IPS-18a (cell line): ENCODE data around the gene PHF19.
A peak's percentile ranks its signal among the peaks of the same experiment; 100 is the strongest.

ENCODE experiments used
- H3K27ac ChIP-seq: one replicate; pipeline ENCODE4 v1.5.1; 2013; ENCODE audit warnings: low read length
- H3K27me3 ChIP-seq: one replicate; pipeline ENCODE4 v1.6.1; 2013; ENCODE audit warnings: mild to moderate bottlenecking, low read length; ENCODE audit not compliant: control insufficient read depth, insufficient read depth
- H3K36me3 ChIP-seq: one replicate; pipeline ENCODE4 v1.6.1; 2013; ENCODE audit warnings: low read depth, low read length; ENCODE audit not compliant: control insufficient read depth
- H3K4me1 ChIP-seq: one replicate; pipeline ENCODE4 v1.6.1; 2013; ENCODE audit warnings: low read depth, low read length; ENCODE audit not compliant: control insufficient read depth
- H3K4me3 ChIP-seq: one replicate; pipeline ENCODE4 v1.5.1; 2013; ENCODE audit warnings: low read length
- H3K9ac ChIP-seq: one replicate; pipeline ENCODE4 v1.6.1; 2013; ENCODE audit warnings: mild to moderate bottlenecking, low read length, moderate library complexity
- H3K9me3 ChIP-seq: one replicate; pipeline ENCODE4 v1.6.1; 2013; ENCODE audit warnings: low read depth, low read length; ENCODE audit not compliant: control insufficient read depth

PHF19 gene

GRCh38 chr9:120874226-120875194 is 2.5 kb downstream of the PHF19 start:
- Histone ChIP-seq H3K4me1 (peaks cover 45% of the 10 kb centered on the region), H3K9ac (no peak overlapping the region)

DNA sequence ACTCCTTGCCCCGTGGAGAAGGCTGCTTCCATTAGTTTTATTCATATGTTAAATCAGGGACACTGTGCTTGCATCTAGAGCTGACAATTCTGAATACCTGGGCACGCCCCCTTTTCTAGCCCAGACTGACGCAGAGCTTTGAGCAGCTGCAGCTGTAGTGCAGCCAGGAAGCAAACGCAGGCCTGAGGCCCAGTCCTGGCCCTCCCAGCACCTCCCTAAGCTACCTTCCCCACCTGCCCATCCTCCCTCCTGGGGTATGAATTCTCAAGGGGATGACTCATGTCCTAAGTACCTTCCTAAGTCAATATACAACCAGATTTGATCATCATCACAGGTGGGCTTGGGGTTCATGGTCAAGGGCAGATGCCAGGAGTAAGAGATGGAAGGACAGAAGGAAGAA is 3.5 kb downstream of the PHF19 start:
- Histone ChIP-seq H3K36me3 (no peaks in the 10 kb centered on the region), H3K4me3 (peak overlapping the region; percentile 33), H3K4me1 (peaks cover 41% of the 10 kb centered on the region), H3K27me3 (peaks cover 18% of the 10 kb centered on the region), H3K27ac (peak overlapping the region; percentile 52), H3K9me3 (no peaks in the 10 kb centered on the region), H3K9ac (no peak overlapping the region)

More at GRCh38 chr9:120874226-120875194, 2.5 kb downstream of the PHF19 start:
- Histone ChIP-seq H3K27ac (peak overlapping the region; percentile 28), H3K27me3 (peaks cover 18% of the 10 kb centered on the region), H3K9me3 (no peaks in the 10 kb centered on the region), H3K36me3 (no peaks in the 10 kb centered on the region), H3K4me3 (peak overlapping the region; percentile 33)

GRCh38 chr9:120872791-120873502 is 4.0 kb downstream of the PHF19 start:
- Histone ChIP-seq H3K9ac (no peak overlapping the region), H3K4me3 (peak overlapping the region; percentile 4), H3K27me3 (peaks cover 15% of the 10 kb centered on the region), H3K36me3 (no peaks in the 10 kb centered on the region), H3K9me3 (no peaks in the 10 kb centered on the region), H3K27ac (peak overlapping the region; percentile 52), H3K4me1 (peaks cover 41% of the 10 kb centered on the region)

GRCh38 chr9:120870206-120870605 is 6.8 kb downstream of the PHF19 start:
- H3K9ac ChIP-seq = no peak overlapping the region
- no peak overlapping the region for H3K4me3 ChIP-seq
- H3K27me3 ChIP-seq = peaks cover 7% of the 10 kb centered on the region
- no peak overlapping the region for H3K27ac ChIP-seq
- no peaks in the 10 kb centered on the region for H3K36me3 ChIP-seq
- peaks cover 36% of the 10 kb centered on the region for H3K4me1 ChIP-seq
- H3K9me3 ChIP-seq = no peaks in the 10 kb centered on the region

- Histone ChIP-seq H3K4me3 (no peak overlapping the region), H3K27me3 (peaks cover 2% of the 10 kb centered on the region), H3K9me3 (no peaks in the 10 kb centered on the region), H3K36me3 (no peaks in the 10 kb centered on the region), H3K4me1 (peaks cover 31% of the 10 kb centered on the region), H3K27ac (no peak overlapping the region), H3K9ac (no peak overlapping the region)
These were observed 7.3 kb downstream of the PHF19 start for GRCh38 chr9:120869726-120870125.

GRCh38 chr9:120869360-120869687 is 7.7 kb downstream of the PHF19 start:
- H3K36me3 ChIP-seq = no peaks in the 10 kb centered on the region
- H3K27ac ChIP-seq = no peak overlapping the region
- peak overlapping the region; percentile 59 for H3K4me3 ChIP-seq

DNA sequence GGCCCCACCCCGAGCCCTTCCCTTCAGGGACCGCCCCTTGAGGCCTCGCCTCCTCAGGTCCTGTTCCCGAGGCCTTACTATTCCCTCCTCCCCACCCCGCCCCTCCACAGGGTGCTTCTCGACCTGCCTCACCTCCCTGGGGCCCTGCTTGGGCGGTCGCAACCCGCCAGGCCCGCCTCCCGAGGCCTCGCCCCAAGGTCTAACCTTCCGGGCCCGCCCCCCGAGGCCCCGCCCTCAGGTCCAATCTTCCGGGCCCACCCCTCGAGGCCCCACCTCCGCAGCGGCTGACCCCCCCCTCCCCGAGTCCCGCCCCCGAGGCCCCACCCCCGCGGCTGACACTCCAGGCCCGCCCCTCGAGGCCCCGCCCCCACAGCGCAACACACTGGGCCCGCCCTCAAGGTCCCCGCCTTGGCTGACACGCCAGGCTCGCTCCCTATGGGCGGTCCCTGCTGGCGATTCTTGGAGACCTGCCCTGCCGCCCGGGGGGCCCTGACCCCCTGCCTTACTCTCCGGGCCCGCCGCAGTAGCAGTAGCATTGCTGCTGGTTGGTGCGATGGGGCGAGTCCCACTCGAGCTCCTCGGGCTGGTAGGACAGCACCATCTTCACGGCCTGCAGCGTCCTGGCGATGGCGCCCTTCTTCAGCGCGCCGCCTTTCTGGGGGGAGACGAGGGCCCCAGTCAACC is 8.2 kb downstream of the PHF19 start:
- no peaks in the 10 kb centered on the region for H3K9me3 ChIP-seq
- H3K9ac ChIP-seq = no peak overlapping the region
- peak overlapping the region; percentile 59 for H3K4me3 ChIP-seq
- H3K27ac ChIP-seq = no peak overlapping the region
- no peaks in the 10 kb centered on the region for H3K36me3 ChIP-seq
- H3K4me1 ChIP-seq = peaks cover 22% of the 10 kb centered on the region
- H3K27me3 ChIP-seq = no peaks in the 10 kb centered on the region

More at GRCh38 chr9:120869360-120869687, 7.7 kb downstream of the PHF19 start:
- Histone ChIP-seq H3K9ac (no peak overlapping the region), H3K9me3 (no peaks in the 10 kb centered on the region), H3K4me1 (peaks cover 27% of the 10 kb centered on the region), H3K27me3 (no peaks in the 10 kb centered on the region)

DNA sequence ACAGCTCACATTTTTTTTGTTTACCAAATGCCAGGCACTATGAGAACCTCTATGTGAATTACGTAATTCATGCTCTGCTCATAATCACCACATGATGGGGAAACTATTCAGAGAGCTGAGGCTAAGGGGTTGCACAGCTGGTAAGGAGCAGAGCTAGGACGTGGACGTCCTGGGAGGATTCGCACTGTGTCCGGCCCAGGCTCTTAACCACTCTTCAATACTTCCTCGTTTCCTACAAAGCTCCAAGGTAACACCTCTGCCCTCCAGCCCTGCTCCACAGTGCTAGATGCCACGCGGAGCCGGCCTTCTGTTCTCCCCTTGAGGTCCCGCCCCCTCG is 8.7 kb downstream of the PHF19 start:
- H3K9me3 ChIP-seq = no peaks in the 10 kb centered on the region
- H3K9ac ChIP-seq = no peak overlapping the region
- H3K36me3 ChIP-seq = no peaks in the 10 kb centered on the region
- H3K27me3 ChIP-seq = no peaks in the 10 kb centered on the region
- peaks cover 17% of the 10 kb centered on the region for H3K4me1 ChIP-seq
- no peak overlapping the region for H3K27ac ChIP-seq
- peak overlapping the region; percentile 43 for H3K4me3 ChIP-seq

DNA sequence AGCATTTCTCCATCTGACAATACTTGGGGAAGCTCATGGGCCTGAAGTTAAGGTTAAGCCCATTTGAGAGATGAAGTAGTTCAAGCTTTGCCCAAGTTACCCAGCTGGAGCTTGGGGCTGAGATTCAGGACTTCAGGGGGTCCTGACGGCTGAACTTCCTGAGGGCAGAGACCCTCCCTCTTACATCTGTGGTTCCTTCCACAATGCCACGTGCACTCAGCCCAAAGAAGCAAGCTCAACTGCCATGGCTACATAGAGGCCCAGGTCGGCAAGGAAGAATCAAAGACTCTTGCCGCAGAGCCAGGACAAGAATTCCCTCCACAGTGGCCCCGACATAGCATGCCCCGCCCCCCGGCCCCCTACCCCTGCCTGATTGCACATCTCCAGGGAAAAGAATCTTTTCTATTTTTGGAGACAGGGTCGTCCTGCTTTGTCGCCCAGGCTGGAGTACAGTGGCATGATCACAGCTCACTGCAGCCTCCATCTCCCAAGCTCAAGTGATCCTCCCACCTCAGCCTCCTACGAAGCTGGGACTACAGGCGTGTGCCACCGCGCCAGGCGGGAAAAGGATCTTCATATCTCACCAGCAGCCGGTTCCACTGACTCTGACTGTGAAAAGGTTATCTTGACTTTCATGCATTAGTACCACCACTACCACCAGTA is 9.2 kb downstream of the PHF19 start:
- Histone ChIP-seq H3K27ac (no peak overlapping the region), H3K4me3 (peak overlapping the region; percentile 43), H3K27me3 (no peaks in the 10 kb centered on the region), H3K9me3 (no peaks in the 10 kb centered on the region), H3K9ac (no peak overlapping the region), H3K4me1 (peaks cover 12% of the 10 kb centered on the region), H3K36me3 (no peaks in the 10 kb centered on the region)

GRCh38 chr9:120866651-120867050 is 10.3 kb downstream of the PHF19 start:
- no peak overlapping the region for H3K27ac ChIP-seq
- no peaks in the 10 kb centered on the region for H3K27me3 ChIP-seq
- peaks cover 4% of the 10 kb centered on the region for H3K4me1 ChIP-seq
- H3K4me3 ChIP-seq = no peak overlapping the region
- no peak overlapping the region for H3K9ac ChIP-seq
- no peaks in the 10 kb centered on the region for H3K9me3 ChIP-seq
- H3K36me3 ChIP-seq = no peaks in the 10 kb centered on the region

GRCh38 chr9:120865809-120866208 is 11.2 kb downstream of the PHF19 start:
- Histone ChIP-seq H3K36me3 (no peaks in the 10 kb centered on the region), H3K27ac (no peak overlapping the region), H3K27me3 (no peaks in the 10 kb centered on the region), H3K4me3 (no peak overlapping the region), H3K9me3 (no peaks in the 10 kb centered on the region), H3K4me1 (peaks cover 4% of the 10 kb centered on the region), H3K9ac (no peak overlapping the region)
